Muscle layer of duodenum (tissue), 2 donors: ENCODE data around the gene HRH1.

Experiments used
- H3K27ac ChIP-seq: one replicate; pipeline ENCODE4 v1.7.0; 2013; ENCODE audit warnings: mild to moderate bottlenecking, low read length
- H3K27me3 ChIP-seq: one replicate; pipeline ENCODE4 v1.7.0; 2013; ENCODE audit warnings: low read depth, mild to moderate bottlenecking, control low read depth, low read length
- H3K36me3 ChIP-seq, 2 donors: one replicate each; pipeline ENCODE4 v1.7.0; 2013; ENCODE audit warnings: low read length in 2 of 2, control low read depth in 1 of 2, mild to moderate bottlenecking in 1 of 2; ENCODE audit not compliant: insufficient read depth in 2 of 2, control insufficient read depth in 1 of 2
- H3K4me1 ChIP-seq, 2 donors: one replicate each; pipeline ENCODE4 v1.7.0; 2013; ENCODE audit warnings: low read length in 2 of 2, mild to moderate bottlenecking in 2 of 2, control low read depth in 1 of 2, moderate library complexity in 1 of 2; ENCODE audit not compliant: insufficient read depth in 2 of 2, control insufficient read depth in 1 of 2
- H3K4me3 ChIP-seq, 2 donors: one replicate each; pipeline ENCODE4 v1.7.0; 2013; ENCODE audit warnings: low read length in 2 of 2, low read depth in 1 of 2, mild to moderate bottlenecking in 1 of 2
- H3K9me3 ChIP-seq, 2 donors: one replicate each; pipeline ENCODE4 v1.7.0; 2013; ENCODE audit warnings: low read length in 2 of 2, control low read depth in 1 of 2, mild to moderate bottlenecking in 1 of 2; ENCODE audit not compliant: control insufficient read depth in 1 of 2
- donor health status: healthy.

HRH1 gene

GRCh38 chr3:11145888-11146287, 8.4 kb upstream of the HRH1 start:
- H3K27me3 ChIP-seq, result no peaks in the 10 kb centered on the region
- H3K4me3 ChIP-seq, result no peak overlapping the region
- H3K27ac ChIP-seq, result no peak overlapping the region
- H3K36me3 ChIP-seq, result no peaks in the 10 kb centered on the region
- H3K9me3 ChIP-seq, result no peaks in the 10 kb centered on the region
- H3K4me1 ChIP-seq, result no peaks in the 10 kb centered on the region

DNA sequence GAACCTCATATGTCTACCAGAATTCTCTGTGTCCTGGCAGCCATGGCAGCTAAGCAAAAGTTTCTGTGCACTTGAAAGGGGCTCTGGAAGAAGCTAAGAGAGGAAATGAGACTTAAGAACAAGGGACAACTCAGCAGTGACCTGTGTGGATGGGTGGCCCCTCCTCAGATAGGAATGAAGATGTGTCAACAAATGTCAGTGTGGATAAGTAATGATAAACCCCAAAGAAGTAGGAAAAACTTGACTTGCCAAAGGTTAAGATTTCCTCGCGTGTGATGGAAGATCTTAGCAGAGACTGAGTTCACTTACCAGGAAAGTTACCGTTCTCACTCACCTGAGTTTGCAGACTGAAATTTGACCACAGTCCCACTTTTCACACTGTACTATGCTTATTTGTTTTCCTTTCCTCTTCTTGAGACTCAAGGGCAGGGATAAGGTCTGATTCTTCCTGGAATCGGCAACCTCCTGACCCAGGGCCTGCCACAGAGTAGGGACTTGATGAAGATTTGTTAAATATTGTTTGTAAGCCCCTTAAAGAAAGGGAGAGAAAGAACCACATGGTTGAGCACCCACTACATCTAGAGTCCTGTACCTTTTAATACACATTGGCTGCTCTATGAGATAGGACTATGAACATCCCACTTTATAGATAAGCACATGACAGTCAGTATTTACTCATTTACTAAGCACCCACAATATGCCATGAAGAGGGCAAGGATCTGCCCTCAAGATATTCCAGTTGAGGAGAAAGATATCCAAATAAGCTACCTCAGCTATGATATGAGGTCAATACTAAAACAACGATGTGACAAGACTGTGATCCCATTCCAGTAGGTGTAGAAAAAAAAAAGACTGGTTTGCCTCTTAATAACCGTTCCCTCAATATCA, 7.3 kb upstream of the HRH1 start:
- no peaks in the 10 kb centered on the region for H3K36me3 ChIP-seq
- H3K27ac ChIP-seq, result no peak overlapping the region
- no peaks in the 10 kb centered on the region for H3K9me3 ChIP-seq
- H3K4me3 ChIP-seq, result no peak overlapping the region
- H3K27me3 ChIP-seq, result no peaks in the 10 kb centered on the region
- H3K4me1 ChIP-seq, result no peaks in the 10 kb centered on the region

- Histone ChIP-seq H3K4me1 (peaks cover 0 to 6% of the 10 kb centered on the region in 2 donors), H3K27me3 (no peaks in the 10 kb centered on the region), H3K4me3 (no peak overlapping the region), H3K36me3 (no peaks in the 10 kb centered on the region), H3K27ac (no peak overlapping the region), H3K9me3 (no peaks in the 10 kb centered on the region)
These were observed 4.0 kb upstream of the HRH1 start for GRCh38 chr3:11150256-11150655.

DNA sequence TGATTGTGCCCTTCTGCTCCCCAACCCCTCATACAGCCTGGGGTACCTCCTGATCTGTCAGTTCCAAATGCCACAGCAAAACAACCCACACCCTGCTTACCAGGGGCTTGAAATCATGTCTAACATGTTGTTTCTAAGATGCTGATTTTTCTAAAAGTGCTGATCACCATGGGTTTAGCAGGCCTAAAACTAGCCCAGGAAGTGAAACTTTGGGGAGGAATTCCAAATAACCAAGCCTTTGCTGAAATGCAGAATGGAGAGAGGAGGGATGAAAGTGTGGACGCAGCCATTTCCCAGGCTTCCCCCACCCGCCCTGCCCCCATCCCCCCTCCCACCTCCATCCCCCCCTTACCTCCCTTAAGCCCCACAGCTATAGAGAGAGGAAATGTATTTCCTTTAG, 2.0 kb upstream of the HRH1 start:
- H3K4me3 ChIP-seq, result no peak overlapping the region
- no peaks in the 10 kb centered on the region for H3K36me3 ChIP-seq
- no peak overlapping the region for H3K27ac ChIP-seq
- H3K27me3 ChIP-seq, result no peaks in the 10 kb centered on the region
- H3K9me3 ChIP-seq, result no peaks in the 10 kb centered on the region
- peaks cover 0 to 11% of the 10 kb centered on the region in 2 donors for H3K4me1 ChIP-seq

DNA sequence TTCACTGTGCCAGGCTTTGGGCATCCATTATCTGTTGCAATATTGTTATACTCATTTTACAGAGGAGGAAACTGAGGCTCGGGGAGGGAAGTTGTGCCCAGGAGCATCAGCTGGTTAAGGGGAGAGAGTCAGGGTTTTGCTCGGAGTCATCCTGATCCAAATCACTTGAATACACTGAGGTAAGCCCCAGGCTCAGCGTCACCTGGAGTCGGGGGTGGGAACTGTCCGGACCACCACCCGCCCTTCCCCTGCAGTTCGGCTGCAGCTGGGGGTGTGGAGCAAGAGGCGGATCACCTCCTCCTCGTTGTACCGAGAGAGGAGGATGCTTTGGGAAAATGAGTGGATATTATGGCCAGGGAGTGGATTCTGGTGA, 646 bp downstream of the HRH1 start:
- Histone ChIP-seq H3K4me3 (peak overlapping the region; percentile 57 to 63), H3K27me3 (no peaks in the 10 kb centered on the region), H3K36me3 (no peaks in the 10 kb centered on the region), H3K9me3 (no peaks in the 10 kb centered on the region), H3K27ac (no peak overlapping the region), H3K4me1 (peaks cover 0 to 18% of the 10 kb centered on the region in 2 donors)

GRCh38 chr3:11155341-11156025, 1.2 kb downstream of the HRH1 start:
- no peaks in the 10 kb centered on the region for H3K9me3 ChIP-seq
- no peaks in the 10 kb centered on the region for H3K36me3 ChIP-seq
- no peaks in the 10 kb centered on the region for H3K27me3 ChIP-seq
- no peak overlapping the region for H3K27ac ChIP-seq
- H3K4me1 ChIP-seq, result peaks cover 0 to 18% of the 10 kb centered on the region in 2 donors
- H3K4me3 ChIP-seq, result peak overlapping the region; percentile 57 to 63

DNA sequence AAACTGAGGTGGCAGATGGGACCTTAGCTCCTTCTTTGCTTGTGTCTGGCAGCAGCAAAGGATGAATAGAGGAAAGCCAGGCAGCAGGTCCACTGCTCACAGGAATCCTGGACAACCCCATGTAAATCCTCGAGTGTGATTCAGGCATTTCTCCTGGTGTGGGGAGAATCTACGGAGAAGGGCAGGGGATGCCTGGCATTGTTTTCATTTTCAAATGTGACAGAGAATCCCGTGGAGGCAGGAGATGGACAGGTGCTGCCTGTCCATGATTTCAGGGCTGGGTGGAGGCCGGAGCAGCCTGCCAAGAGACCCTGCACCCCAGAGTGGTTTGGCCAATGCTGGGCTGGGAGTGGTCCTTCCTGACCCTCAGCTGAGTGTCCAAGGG, 1.7 kb downstream of the HRH1 start:
- Histone ChIP-seq H3K4me1 (peaks cover 0 to 18% of the 10 kb centered on the region in 2 donors), H3K9me3 (no peaks in the 10 kb centered on the region), H3K36me3 (no peaks in the 10 kb centered on the region), H3K27me3 (no peaks in the 10 kb centered on the region), H3K4me3 (peak overlapping the region; percentile 57 to 63), H3K27ac (no peak overlapping the region)

DNA sequence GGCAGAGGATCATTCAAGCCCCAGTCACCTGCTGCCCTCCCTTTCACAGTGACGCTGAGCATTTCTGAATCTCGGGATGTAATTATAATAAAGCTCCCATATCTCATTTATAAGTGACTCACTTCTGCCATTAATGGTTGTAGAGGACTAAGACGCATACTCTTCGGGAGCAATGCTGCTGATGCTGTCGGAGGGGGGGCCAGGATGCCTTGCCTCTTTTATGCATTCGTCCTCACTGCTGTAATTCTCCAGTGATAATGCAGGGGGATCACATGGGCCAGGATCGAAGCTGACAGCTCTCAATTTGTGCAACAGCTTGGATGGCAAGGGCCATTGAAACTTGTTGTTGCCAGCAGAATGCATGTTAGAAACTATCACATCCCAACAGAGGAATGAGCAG, 3.1 kb downstream of the HRH1 start:
- no peak overlapping the region for H3K27ac ChIP-seq
- H3K4me3 ChIP-seq, result no peak overlapping the region
- peaks cover 0 to 18% of the 10 kb centered on the region in 2 donors for H3K4me1 ChIP-seq
- no peaks in the 10 kb centered on the region for H3K36me3 ChIP-seq
- no peaks in the 10 kb centered on the region for H3K27me3 ChIP-seq
- no peaks in the 10 kb centered on the region for H3K9me3 ChIP-seq

DNA sequence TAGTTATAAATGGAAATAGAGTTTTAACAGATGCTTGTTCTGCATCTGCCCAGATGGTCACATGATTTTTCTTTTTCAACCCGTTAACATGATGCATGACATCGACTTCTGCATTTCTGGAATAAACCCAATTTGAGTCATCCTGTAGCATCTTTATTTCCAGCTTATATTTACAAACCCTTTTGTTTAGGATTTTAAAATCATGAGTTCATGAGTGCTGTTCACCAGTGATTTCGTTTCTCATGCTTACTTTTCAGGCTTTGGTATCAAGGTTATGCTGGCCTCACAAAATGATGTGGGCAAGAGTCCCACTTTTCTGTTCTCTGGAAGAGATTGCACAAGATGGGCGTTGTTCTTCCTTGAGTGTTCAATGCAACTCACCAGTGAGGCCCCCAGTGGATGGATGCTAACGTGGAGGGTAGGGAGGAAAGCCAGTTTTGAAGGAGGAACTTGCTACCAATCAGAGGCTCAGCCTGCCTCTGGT, 5.2 kb downstream of the HRH1 start:
- Histone ChIP-seq H3K27me3 (no peaks in the 10 kb centered on the region), H3K36me3 (no peaks in the 10 kb centered on the region), H3K4me3 (no peak overlapping the region), H3K27ac (no peak overlapping the region), H3K4me1 (peaks cover 0 to 19% of the 10 kb centered on the region in 2 donors), H3K9me3 (no peaks in the 10 kb centered on the region)

DNA sequence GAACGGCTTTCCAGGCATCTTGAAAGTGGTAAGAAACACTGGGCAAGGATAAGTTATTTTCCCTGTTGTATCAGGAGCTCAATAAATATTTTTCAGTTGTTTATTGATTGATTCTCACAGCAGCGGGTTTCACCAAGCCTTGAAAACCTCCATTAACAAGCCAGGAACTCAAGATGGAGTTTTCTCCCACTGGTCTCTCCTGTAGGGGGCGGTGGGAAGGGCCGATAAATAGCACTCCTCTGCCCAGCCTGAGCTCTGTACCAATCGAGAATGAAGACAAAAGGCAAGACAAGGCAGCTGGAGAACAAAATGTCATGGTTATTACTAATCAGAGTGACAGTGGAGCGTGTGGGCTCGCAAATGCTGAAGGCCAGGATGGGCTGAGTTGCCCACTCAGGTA, 7.4 kb downstream of the HRH1 start:
- H3K9me3 ChIP-seq, result no peaks in the 10 kb centered on the region
- no peak overlapping the region for H3K27ac ChIP-seq
- H3K4me3 ChIP-seq, result no peak overlapping the region
- H3K36me3 ChIP-seq, result no peaks in the 10 kb centered on the region
- H3K27me3 ChIP-seq, result no peaks in the 10 kb centered on the region
- peaks cover 0 to 13% of the 10 kb centered on the region in 2 donors for H3K4me1 ChIP-seq

GRCh38 chr3:11162401-11163345, 8.4 kb downstream of the HRH1 start:
- no peaks in the 10 kb centered on the region for H3K9me3 ChIP-seq
- H3K4me3 ChIP-seq, result no peak overlapping the region
- H3K27ac ChIP-seq, result no peak overlapping the region
- no peaks in the 10 kb centered on the region for H3K36me3 ChIP-seq
- no peaks in the 10 kb centered on the region for H3K27me3 ChIP-seq
- H3K4me1 ChIP-seq, result peaks cover 0 to 13% of the 10 kb centered on the region in 2 donors
